HepG2 (cell line): ENCODE results near the gene DHX57. TPM values are rescaled to one million over a fixed set of nuclear protein-coding genes. Genes with fewer than 3 reads are reported as not detected.

ENCODE experiments used
- BATF2 ChIP-seq: sonication (generic); formaldehyde crosslinking; IDR thresholded peaks from 2 replicates; pipeline ENCODE4 v1.8.0; 2022; ENCODE audit warnings: mild to moderate bottlenecking, missing genetic modification reagents, moderate library complexity
- ELF1 ChIP-seq: sonication (generic); formaldehyde crosslinking; IDR thresholded peaks from 2 replicates; pipeline ENCODE4 v1.4.0; 2020; ENCODE audit warnings: missing genetic modification reagents
- FOXJ3 ChIP-seq: sonication (generic); formaldehyde crosslinking; IDR thresholded peaks from 2 replicates; pipeline ENCODE4 v1.4.0; 2020; ENCODE audit warnings: missing genetic modification reagents, mild to moderate bottlenecking, borderline replicate concordance
- FOXO1 ChIP-seq: sonication (generic); formaldehyde crosslinking; IDR thresholded peaks from 2 replicates; pipeline ENCODE4 v1.4.0; 2020; ENCODE audit warnings: missing genetic modification reagents
- RBFOX2 ChIP-seq: fragments of 200-400 bp; formaldehyde crosslinking; IDR thresholded peaks from 2 replicates; pipeline ENCODE4 v1.6.1; 2017; ENCODE audit warnings: low read depth, mild to moderate bottlenecking, low read length
- RERE ChIP-seq: IDR thresholded peaks from 2 replicates; pipeline ENCODE4 v1.6.1; 2016; ENCODE audit warnings: low read depth, missing genetic modification reagents, missing compliant biosample characterization
- RFX5 ChIP-seq: IDR thresholded peaks from 2 replicates; pipeline ENCODE4 v1.6.1; 2011; ENCODE audit warnings: low read depth, low read length, improper control_type of control experiment
- TFAP4 ChIP-seq: sonication (generic); IDR thresholded peaks from 2 replicates; pipeline ENCODE4 v1.6.1; 2016; ENCODE audit warnings: low read depth, borderline replicate concordance
- TMF1 ChIP-seq: sonication (generic); formaldehyde crosslinking; IDR thresholded peaks from 2 replicates; pipeline ENCODE4 v1.8.1; 2022; ENCODE audit warnings: low read depth, missing genetic modification reagents
- ZMAT5 ChIP-seq: sonication (generic); formaldehyde crosslinking; IDR thresholded peaks from 2 replicates; pipeline ENCODE4 v1.5.0; 2020; ENCODE audit warnings: mild to moderate bottlenecking, low read depth, missing genetic modification reagents, borderline replicate concordance
- ZNF207 ChIP-seq: fragments of 450-650 bp; IDR thresholded peaks from 2 replicates; pipeline ENCODE4 v1.6.1; 2016; ENCODE audit warnings: antibody characterized with exemption, borderline replicate concordance
- ZNF335 ChIP-seq: sonication (generic); formaldehyde crosslinking; IDR thresholded peaks from 2 replicates; pipeline ENCODE4 v1.4.0; 2020; ENCODE audit warnings: missing genetic modification reagents
- ZNF33A ChIP-seq: sonication (generic); formaldehyde crosslinking; IDR thresholded peaks from 2 replicates; pipeline ENCODE4 v1.5.1; 2020; ENCODE audit warnings: missing genetic modification reagents, mild to moderate bottlenecking, moderate library complexity, borderline replicate concordance
- ZNF44 ChIP-seq: sonication (generic); formaldehyde crosslinking; IDR thresholded peaks from 2 replicates; pipeline ENCODE4 v1.5.1; 2020; ENCODE audit warnings: mild to moderate bottlenecking, missing genetic modification reagents
- ZNF543 ChIP-seq: sonication (generic); formaldehyde crosslinking; IDR thresholded peaks from 2 replicates; pipeline ENCODE4 v1.4.0; 2020; ENCODE audit warnings: mild to moderate bottlenecking, missing genetic modification reagents
- ZNF580 ChIP-seq: IDR thresholded peaks from 2 replicates; pipeline ENCODE4 v1.6.1; 2016; ENCODE audit warnings: low read depth, borderline replicate concordance
- ZNF770 ChIP-seq: sonication (generic); formaldehyde crosslinking; IDR thresholded peaks from 2 replicates; pipeline ENCODE4 v1.5.0; 2020; ENCODE audit warnings: mild to moderate bottlenecking, missing genetic modification reagents
- ZNF83 ChIP-seq: sonication (generic); formaldehyde crosslinking; IDR thresholded peaks from 2 replicates; pipeline ENCODE4 v1.4.0; 2020; ENCODE audit warnings: missing genetic modification reagents, mild to moderate bottlenecking, borderline replicate concordance
- polyA plus RNA-seq, 8 experiments: library from polyadenylated mRNA; depleted of rRNA in 3 of 8; stranded (reverse) in 7 of 8; unstranded in 1 of 8; fragments of >200 nt; fragmentation: Illumina TruSeq in 4 of 8; extraction: Trizol in 4 of 8; gene quantifications; 2 replicates each; pipeline versions ENCODE4 v1.2.1 to v1.2.3, GENCODE V29; 2011 to 2016; ENCODE audit warnings: low read depth in 4 of 8, missing spikeins in 1 of 8, mixed read lengths in 1 of 8; ENCODE audit not compliant: insufficient read depth in 1 of 8
- total RNA-seq, 5 experiments: library from RNA; depleted of rRNA; stranded (reverse); fragments of >200 nt; fragmentation: Illumina TruSeq; extraction: Trizol; gene quantifications; 2 replicates each; pipeline ENCODE4 v1.2.3, GENCODE V29; 2016; ENCODE audit warnings: low read depth in 1 of 5

The DHX57 gene
- total and polyA plus RNA-seq, 2 of the 13 experiments (the other 11 are each of a cell fraction or from before 2014, with no cell fraction given), result 9.2 to 24.2 TPM

- TF ChIP-seq ZNF44 (CRISPR knock-in tag) (0 out of 2 replicates have a peak, but pooled peaks have one; percentile 3), ZNF580 (CRISPR knock-in tag) (peak; percentile 92), FOXJ3 (CRISPR knock-in tag) (peak; percentile 58), ELF1 (CRISPR knock-in tag) (peak; percentile 87), RFX5 (0 out of 2 replicates have a peak, but pooled peaks have one; percentile 19), ZNF543 (CRISPR knock-in tag) (peak; percentile 49; the same call in 1 of the 2 replicates), TFAP4 (peak; percentile 96), RBFOX2 (peak; percentile 83), ZNF33A (CRISPR knock-in tag) (peak; percentile 58; the same call in 1 of the 2 replicates), ZNF770 (CRISPR knock-in tag) (peak; percentile 77), ZNF335 (CRISPR knock-in tag) (peak; percentile 36; the same call in 1 of the 2 replicates), BATF2 (peak; percentile 89; the same call in 1 of the 2 replicates), TMF1 (CRISPR knock-in tag) (no peak; the same call in 1 of the 2 replicates), ZNF207 (no peak), RERE (CRISPR knock-in tag) (no peak), ZNF83 (CRISPR knock-in tag) (0 out of 2 replicates have a peak, but pooled peaks have one; percentile 75), ZMAT5 (no peak), FOXO1 (no peak)
Observed at GRCh38 chr2:38875576-38876367, at the start of gene DHX57, which contains the start of gene MORN2 (continued).
